KBM-7 (cell line): ENCODE data around the gene CREBBP.

Source experiments
- DNase-seq: peaks from one replicate; pipeline ENCODE4 v3.0.0-alpha.2; 2015
- in situ Hi-C: fragments of 300-500 bp; cut with MboI; formaldehyde crosslinking; loops from 2 replicates; pipeline ENCODE4 v1.14.3; 2020; ENCODE audit warnings: low sequenced_read_pairs, low pct_unique_long_range_greater_than_20kb, mixed read lengths

The CREBBP gene

GRCh38 chr16:3807425-3808123, 72.9 kb downstream of the CREBBP start:
- in situ Hi-C loops = no loop called here
- DNase-seq = no peak

- DNase-seq = no peak
- in situ Hi-C loops = no loop called here
These were observed 76.0 kb downstream of the CREBBP start for GRCh38 chr16:3804426-3805016.

- in situ Hi-C loops = no loop called here
- DNase-seq = no peak
These were observed 79.8 kb downstream of the CREBBP start for GRCh38 chr16:3800477-3801270.

GRCh38 chr16:3800019-3800418, 80.5 kb downstream of the CREBBP start:
- in situ Hi-C loops = no loop called here
- DNase-seq = no peak

GRCh38 chr16:3799354-3799753, 81.2 kb downstream of the CREBBP start:
- DNase-seq = no peak
- in situ Hi-C loops = no loop called here

- in situ Hi-C loops = no loop called here
These were observed 81.7 kb downstream of the CREBBP start for GRCh38 chr16:3798838-3799237.

GRCh38 chr16:3797904-3798811, 82.4 kb downstream of the CREBBP start:
- in situ Hi-C loops = no loop called here
- DNase-seq = no peak

More at GRCh38 chr16:3798838-3799237, 81.7 kb downstream of the CREBBP start:
- DNase-seq = no peak

GRCh38 chr16:3797473-3797872, 83.0 kb downstream of the CREBBP start:
- no peak for DNase-seq
- in situ Hi-C loops = no loop called here

GRCh38 chr16:3793161-3793576, 87.3 kb downstream of the CREBBP start:
- DNase-seq = no peak
- in situ Hi-C loops = no loop called here

GRCh38 chr16:3792472-3793012, 88.0 kb downstream of the CREBBP start:
- DNase-seq = no peak
- in situ Hi-C loops = no loop called here

GRCh38 chr16:3791701-3792100, 88.8 kb downstream of the CREBBP start:
- DNase-seq = no peak
- in situ Hi-C loops = no loop called here

- in situ Hi-C loops = no loop called here
- peak; percentile 37 for DNase-seq
These were observed 91.0 kb downstream of the CREBBP start for GRCh38 chr16:3789375-3790099.

- in situ Hi-C loops = no loop called here
- no peak for DNase-seq
These were observed 91.7 kb downstream of the CREBBP start for GRCh38 chr16:3788711-3789374.

- in situ Hi-C loops = no loop called here
- DNase-seq = no peak
These were observed 92.4 kb downstream of the CREBBP start for GRCh38 chr16:3787924-3788661.

GRCh38 chr16:3785413-3785812, 95.1 kb downstream of the CREBBP start:
- DNase-seq = no peak
- in situ Hi-C loops = no loop called here

- in situ Hi-C loops = no loop called here
- no peak for DNase-seq
These were observed 97.0 kb downstream of the CREBBP start for GRCh38 chr16:3783516-3783915.

GRCh38 chr16:3782566-3782965, 97.9 kb downstream of the CREBBP start:
- in situ Hi-C loops = no loop called here
- DNase-seq = no peak
